Measurements from ENCODE around the gene GAB4. TPM values are rescaled to one million over a fixed set of nuclear protein-coding genes. Genes with fewer than 3 reads are reported as not detected.
"Not testable (repeated sequence)": the region's sequence is repeated elsewhere in the genome, so short reads cannot be mapped to it uniquely, and the experiment has no call there.

The GAB4 gene
- total and polyA plus RNA-seq, 4 donors = not detected

- Histone ChIP-seq H3K36me3 (ENCODE audit: control insufficient read depth in 4 of 4, insufficient read depth in 3 of 4, low read depth in 1 of 4, low read length in 3 of 4) (no peaks in the 10 kb centered on the region), H3K27ac (ENCODE audit: low read depth in 1 of 2, low read length in 2 of 2) (no peak overlapping the region), H3K4me3 (ENCODE audit: low read depth in 1 of 3, low read length in 3 of 3) (no peak overlapping the region), H3K9ac (ENCODE audit: low read depth in 1 of 2, low read length in 2 of 2) (no peak overlapping the region), H3K27me3 (ENCODE audit: control insufficient read depth in 4 of 4, insufficient read depth in 4 of 4, low read length in 3 of 4) (peaks cover 2 to 12% (median 10%) of the 10 kb centered on the region in 4 donors), H3K9me3 (ENCODE audit: control insufficient read depth in 4 of 4, low read length in 3 of 4) (no peaks in the 10 kb centered on the region), H3K4me1 (ENCODE audit: control insufficient read depth in 4 of 4, insufficient read depth in 4 of 4, low read length in 3 of 4) (no peaks in the 10 kb centered on the region)
- no peak for DNase-seq (ENCODE audit: low spot score)
- 28% methylated on average over 2 of the region's 2 CpGs for WGBS
- TF ChIP-seq ZBTB33 (IDR thresholded peaks at IDR 0.05) = no peak
- no peak for TF ChIP-seq NR2F2 (IDR thresholded peaks at IDR 0.05)
- TF ChIP-seq GABPA (IDR thresholded peaks at IDR 0.05 in 1 of 2, conservative IDR thresholded peaks at IDR 0.05 in 1 of 2) = no peak
- no peak for TF ChIP-seq SP1 (IDR thresholded peaks at IDR 0.05)
- no peak for TF ChIP-seq RXRA (IDR thresholded peaks at IDR 0.05)
Measured at GRCh38 chr22:16922076-16922475, 85.9 kb downstream of the GAB4 start.

- Histone ChIP-seq H3K4me1 (ENCODE audit: control insufficient read depth in 4 of 4, insufficient read depth in 4 of 4, low read length in 3 of 4) (no peaks in the 10 kb centered on the region), H3K36me3 (ENCODE audit: control insufficient read depth in 4 of 4, insufficient read depth in 3 of 4, low read depth in 1 of 4, low read length in 3 of 4) (no peaks in the 10 kb centered on the region), H3K27ac (ENCODE audit: low read depth in 1 of 2, low read length in 2 of 2) (no peak overlapping the region), H3K9me3 (ENCODE audit: control insufficient read depth in 4 of 4, low read length in 3 of 4) (no peaks in the 10 kb centered on the region), H3K4me3 (ENCODE audit: low read depth in 1 of 3, low read length in 3 of 3) (no peak overlapping the region), H3K27me3 (ENCODE audit: control insufficient read depth in 4 of 4, insufficient read depth in 4 of 4, low read length in 3 of 4) (peaks cover 2 to 10% (median 6%) of the 10 kb centered on the region in 4 donors), H3K9ac (ENCODE audit: low read depth in 1 of 2, low read length in 2 of 2) (no peak overlapping the region)
- DNase-seq (ENCODE audit: low spot score) = peak; percentile 56
- TF ChIP-seq CTCF (IDR thresholded peaks at IDR 0.05; ENCODE audit: low read depth, low read length, missing input control) (peak; percentile 53), RAD21 (IDR thresholded peaks at IDR 0.05) (peak; percentile 69 to 75), RXRA (IDR thresholded peaks at IDR 0.05) (no peak), HNF4G (IDR thresholded peaks at IDR 0.05) (no peak)
- TF ChIP-seq, protein P1, sequence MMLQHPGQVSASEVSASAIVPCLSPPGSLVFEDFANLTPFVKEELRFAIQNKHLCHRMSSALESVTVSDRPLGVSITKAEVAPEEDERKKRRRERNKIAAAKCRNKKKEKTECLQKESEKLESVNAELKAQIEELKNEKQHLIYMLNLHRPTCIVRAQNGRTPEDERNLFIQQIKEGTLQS (IDR thresholded peaks at IDR 0.05) = no peak
- WGBS = 27% methylated on average over 16 of the region's 16 CpGs
Measured at GRCh38 chr22:16917144-16918003, 90.6 kb downstream of the GAB4 start.

- Histone ChIP-seq H3K27ac (ENCODE audit: low read depth in 1 of 2, low read length in 2 of 2) (no peak overlapping the region), H3K27me3 (ENCODE audit: control insufficient read depth in 4 of 4, insufficient read depth in 4 of 4, low read length in 3 of 4) (peaks cover 2 to 7% (median 5%) of the 10 kb centered on the region in 4 donors), H3K4me3 (ENCODE audit: low read depth in 1 of 3, low read length in 3 of 3) (no peak overlapping the region), H3K4me1 (ENCODE audit: control insufficient read depth in 4 of 4, insufficient read depth in 4 of 4, low read length in 3 of 4) (no peaks in the 10 kb centered on the region), H3K36me3 (ENCODE audit: control insufficient read depth in 4 of 4, insufficient read depth in 3 of 4, low read depth in 1 of 4, low read length in 3 of 4) (no peaks in the 10 kb centered on the region), H3K9ac (ENCODE audit: low read depth in 1 of 2, low read length in 2 of 2) (no peak overlapping the region), H3K9me3 (ENCODE audit: control insufficient read depth in 4 of 4, low read length in 3 of 4) (no peaks in the 10 kb centered on the region)
- TF ChIP-seq, protein P1 (IDR thresholded peaks at IDR 0.05) = no peak
- no peak for TF ChIP-seq FOXA2 (IDR thresholded peaks at IDR 0.05)
- 55% methylated on average over 2 of the region's 2 CpGs for WGBS
- no peak for DNase-seq (ENCODE audit: low spot score)
Measured at GRCh38 chr22:16915701-16916100, 92.3 kb downstream of the GAB4 start.

DNA sequence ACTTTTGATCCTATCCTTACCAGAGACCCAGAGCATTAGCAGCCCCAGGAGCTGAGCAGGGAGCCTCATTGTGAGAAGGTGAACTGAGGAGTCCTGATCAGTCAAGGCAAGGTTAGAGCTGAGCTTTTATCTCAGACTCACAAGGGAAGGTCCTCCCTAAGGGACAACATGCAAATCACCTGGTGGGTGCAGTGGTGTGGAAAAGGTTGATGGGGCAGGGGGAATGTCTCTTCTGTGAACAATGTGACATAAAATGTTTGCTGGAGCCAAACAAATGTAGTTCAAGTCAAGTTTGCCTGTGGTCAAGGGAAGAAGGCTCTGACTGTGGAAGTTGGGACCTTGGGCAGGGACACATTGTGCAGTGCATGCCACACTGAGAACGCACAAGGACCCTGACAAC, 93.1 kb downstream of the GAB4 start:
- not testable (repeated sequence) for H3K27me3 ChIP-seq (ENCODE audit: control insufficient read depth in 4 of 4, insufficient read depth in 4 of 4, low read length in 3 of 4); H3K9ac ChIP-seq (ENCODE audit: low read depth in 1 of 2, low read length in 2 of 2); DNase-seq (ENCODE audit: low spot score); H3K36me3 ChIP-seq (ENCODE audit: control insufficient read depth in 4 of 4, insufficient read depth in 3 of 4, low read depth in 1 of 4, low read length in 3 of 4); H3K27ac ChIP-seq (ENCODE audit: low read depth in 1 of 2, low read length in 2 of 2); H3K4me1 ChIP-seq (ENCODE audit: control insufficient read depth in 4 of 4, insufficient read depth in 4 of 4, low read length in 3 of 4); H3K9me3 ChIP-seq (ENCODE audit: control insufficient read depth in 4 of 4, low read length in 3 of 4); H3K4me3 ChIP-seq (ENCODE audit: low read depth in 1 of 3, low read length in 3 of 3)
- 53% methylated on average over 1 of the region's 1 CpG for WGBS

All from liver (tissue), 9 donors.